HepG2 (cell line): ENCODE data around the gene BBS1. TPM values are rescaled to one million over a fixed set of nuclear protein-coding genes. Genes with fewer than 3 reads are reported as not detected.
A peak's percentile ranks its signal among the peaks of the same experiment; 100 is the strongest.

Source experiments
- FOXP1 ChIP-seq, 2 experiments: fragments of 450-650 bp in 1 of 2; IDR thresholded peaks; 2 replicates each; pipeline ENCODE4 v1.6.1; 2017 to 2018; ENCODE audit warnings: antibody characterized with exemption in 1 of 2
- GFI1 ChIP-seq: sonication (generic); formaldehyde crosslinking; IDR thresholded peaks from 2 replicates; pipeline ENCODE4 v1.5.0; 2020; ENCODE audit warnings: missing genetic modification reagents, mild to moderate bottlenecking, borderline replicate concordance
- KLF11 ChIP-seq: IDR thresholded peaks from 2 replicates; pipeline ENCODE4 v1.6.1; 2016; ENCODE audit warnings: missing compliant biosample characterization
- PHF20 ChIP-seq: sonication (generic); formaldehyde crosslinking; IDR thresholded peaks from 2 replicates; pipeline ENCODE4 v1.5.0; 2020; ENCODE audit warnings: mild to moderate bottlenecking, missing genetic modification reagents
- PTBP1 ChIP-seq: fragments of 200-400 bp; formaldehyde crosslinking; IDR thresholded peaks from 2 replicates; pipeline ENCODE4 v1.6.1; 2018; ENCODE audit warnings: low read length, low read depth; ENCODE audit not compliant: poor library complexity, severe bottlenecking
- RBM39 ChIP-seq: fragments of 200-400 bp; formaldehyde crosslinking; IDR thresholded peaks from one replicate; pipeline ENCODE4 v1.6.1; 2018; ENCODE audit warnings: antibody characterized with exemption, mild to moderate bottlenecking, low read depth, low read length; ENCODE audit not compliant: poor library complexity, severe bottlenecking
- REXO4 ChIP-seq: sonication (generic); formaldehyde crosslinking; IDR thresholded peaks from 2 replicates; pipeline ENCODE4 v1.8.0; 2022; ENCODE audit warnings: missing genetic modification reagents, mild to moderate bottlenecking, borderline replicate concordance
- SIN3A ChIP-seq: IDR thresholded peaks from 2 replicates; pipeline ENCODE4 v1.6.1; 2011; ENCODE audit warnings: low read depth, mild to moderate bottlenecking, control low read depth, low read length, borderline replicate concordance
- SOX13 ChIP-seq, 3 experiments: fragments of 450-650 bp in 1 of 3; sonication (generic) in 1 of 3; formaldehyde crosslinking in 1 of 3; IDR thresholded peaks in 2 of 3; conservative IDR thresholded peaks in 1 of 3; 2 replicates each; pipeline versions ENCODE4 v1.5.0 to v1.6.1; 2016 to 2020; ENCODE audit warnings: antibody characterized with exemption in 1 of 3, mild to moderate bottlenecking in 1 of 3, missing compliant biosample characterization in 1 of 3, missing genetic modification reagents in 1 of 3, moderate library complexity in 1 of 3
- TARDBP ChIP-seq: sonication (generic); formaldehyde crosslinking; IDR thresholded peaks from 2 replicates; pipeline ENCODE4 v1.8.0; 2022; ENCODE audit warnings: mild to moderate bottlenecking, missing genetic modification reagents
- THAP11 ChIP-seq: IDR thresholded peaks from 2 replicates; pipeline ENCODE4 v1.6.1; 2016; ENCODE audit warnings: missing biosample characterization, missing genetic modification reagents
- ZNF234 ChIP-seq: sonication (generic); formaldehyde crosslinking; conservative IDR thresholded peaks from 2 replicates; pipeline ENCODE4 v1.5.1; 2020; ENCODE audit warnings: mild to moderate bottlenecking, missing genetic modification reagents
- ZNF543 ChIP-seq: sonication (generic); formaldehyde crosslinking; IDR thresholded peaks from 2 replicates; pipeline ENCODE4 v1.4.0; 2020; ENCODE audit warnings: mild to moderate bottlenecking, missing genetic modification reagents
- ZNF615 ChIP-seq: sonication (generic); formaldehyde crosslinking; IDR thresholded peaks from 2 replicates; pipeline ENCODE4 v1.5.0; 2020; ENCODE audit warnings: mild to moderate bottlenecking, missing genetic modification reagents, borderline replicate concordance
- polyA plus RNA-seq, 8 experiments: library from polyadenylated mRNA; depleted of rRNA in 3 of 8; stranded (reverse) in 7 of 8; unstranded in 1 of 8; fragments of >200 nt; fragmentation: Illumina TruSeq in 4 of 8; extraction: Trizol in 4 of 8; gene quantifications; 2 replicates each; pipeline versions ENCODE4 v1.2.1 to v1.2.3, GENCODE V29; 2011 to 2016; ENCODE audit warnings: low read depth in 4 of 8, missing spikeins in 1 of 8, mixed read lengths in 1 of 8; ENCODE audit not compliant: insufficient read depth in 1 of 8
- total RNA-seq, 5 experiments: library from RNA; depleted of rRNA; stranded (reverse); fragments of >200 nt; fragmentation: Illumina TruSeq; extraction: Trizol; gene quantifications; 2 replicates each; pipeline ENCODE4 v1.2.3, GENCODE V29; 2016; ENCODE audit warnings: low read depth in 1 of 5
- TF ChIP-seq, protein P1 (sequence below): sonication (generic); formaldehyde crosslinking; IDR thresholded peaks from 2 replicates; pipeline ENCODE4 v1.4.0; 2020; ENCODE audit warnings: missing genetic modification reagents
- TF ChIP-seq, protein P2 (sequence below): sonication (generic); formaldehyde crosslinking; IDR thresholded peaks from 2 replicates; pipeline ENCODE4 v1.9.0; 2021; ENCODE audit warnings: mild to moderate bottlenecking, missing genetic modification reagents
- TF ChIP-seq, protein P3 (sequence below): sonication (generic); formaldehyde crosslinking; IDR thresholded peaks from 2 replicates; pipeline ENCODE4 v1.4.0; 2020; ENCODE audit warnings: mild to moderate bottlenecking, missing genetic modification reagents
- TF ChIP-seq, protein P4 (sequence below): sonication (generic); formaldehyde crosslinking; IDR thresholded peaks from 2 replicates; pipeline ENCODE4 v1.4.0; 2020; ENCODE audit warnings: missing genetic modification reagents

BBS1 gene
- total and polyA plus RNA-seq, 2 of the 13 experiments (the other 11 are each of a cell fraction or from before 2014, with no cell fraction given) = 11.7 to 14.1 TPM

DNA sequence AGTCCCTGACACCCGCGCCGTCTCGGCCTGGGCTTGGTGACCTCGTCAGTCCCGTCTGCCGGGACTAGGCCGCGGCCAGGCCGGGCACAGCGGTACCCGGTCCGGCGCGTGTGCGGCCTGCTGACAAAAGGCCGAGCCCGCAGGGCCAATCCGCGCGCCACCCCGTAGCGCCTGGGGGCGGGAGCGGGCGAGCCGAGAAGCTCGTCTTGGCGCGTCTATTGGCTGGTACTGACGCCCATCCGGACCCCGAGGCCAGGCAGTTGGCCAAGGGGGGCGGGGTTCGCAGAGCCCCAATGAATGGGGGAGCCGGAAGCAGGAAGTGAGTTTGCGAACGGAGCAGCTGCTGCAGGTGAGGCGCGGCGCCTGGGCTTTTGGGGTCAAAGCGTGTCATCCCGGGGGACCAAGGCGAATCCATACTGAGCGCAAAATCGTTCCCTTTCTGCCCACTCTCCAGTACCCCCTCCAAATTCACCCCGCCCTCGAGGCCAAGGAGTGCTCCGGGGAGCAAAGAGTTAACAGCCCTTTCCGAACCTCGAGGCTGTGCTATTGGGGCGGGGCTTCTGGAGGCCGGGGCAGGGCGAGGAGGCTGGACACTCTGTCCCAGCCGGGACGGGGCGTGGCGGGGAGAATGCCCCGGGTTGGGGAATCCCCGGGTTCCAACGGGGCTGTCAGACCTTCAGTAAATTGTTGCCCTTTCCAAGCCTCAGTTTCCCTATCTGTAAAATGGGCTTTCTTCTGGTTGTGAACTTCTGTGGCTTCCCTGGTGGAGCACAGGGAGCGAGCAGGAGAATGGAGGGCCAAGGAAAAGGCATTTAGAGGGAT lies 30.1 kb upstream of the BBS1 start, which contains the start of gene DPP3 (continued):
- TF ChIP-seq, protein P1, sequence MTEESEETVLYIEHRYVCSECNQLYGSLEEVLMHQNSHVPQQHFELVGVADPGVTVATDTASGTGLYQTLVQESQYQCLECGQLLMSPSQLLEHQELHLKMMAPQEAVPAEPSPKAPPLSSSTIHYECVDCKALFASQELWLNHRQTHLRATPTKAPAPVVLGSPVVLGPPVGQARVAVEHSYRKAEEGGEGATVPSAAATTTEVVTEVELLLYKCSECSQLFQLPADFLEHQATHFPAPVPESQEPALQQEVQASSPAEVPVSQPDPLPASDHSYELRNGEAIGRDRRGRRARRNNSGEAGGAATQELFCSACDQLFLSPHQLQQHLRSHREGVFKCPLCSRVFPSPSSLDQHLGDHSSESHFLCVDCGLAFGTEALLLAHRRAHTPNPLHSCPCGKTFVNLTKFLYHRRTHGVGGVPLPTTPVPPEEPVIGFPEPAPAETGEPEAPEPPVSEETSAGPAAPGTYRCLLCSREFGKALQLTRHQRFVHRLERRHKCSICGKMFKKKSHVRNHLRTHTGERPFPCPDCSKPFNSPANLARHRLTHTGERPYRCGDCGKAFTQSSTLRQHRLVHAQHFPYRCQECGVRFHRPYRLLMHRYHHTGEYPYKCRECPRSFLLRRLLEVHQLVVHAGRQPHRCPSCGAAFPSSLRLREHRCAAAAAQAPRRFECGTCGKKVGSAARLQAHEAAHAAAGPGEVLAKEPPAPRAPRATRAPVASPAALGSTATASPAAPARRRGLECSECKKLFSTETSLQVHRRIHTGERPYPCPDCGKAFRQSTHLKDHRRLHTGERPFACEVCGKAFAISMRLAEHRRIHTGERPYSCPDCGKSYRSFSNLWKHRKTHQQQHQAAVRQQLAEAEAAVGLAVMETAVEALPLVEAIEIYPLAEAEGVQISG = peak; percentile 51
- TF ChIP-seq SIN3A (peak; percentile 92), PTBP1 (no peak), PHF20 (CRISPR knock-in tag) (peak; percentile 92), SOX13 (IDR thresholded peaks at IDR 0.05) (no peak), SOX13 (CRISPR knock-in tag; conservative IDR thresholded peaks at IDR 0.05 in 1 of 2, IDR thresholded peaks at IDR 0.05 in 1 of 2) (peak in 1 of 2 experiments; percentile 17; a peak in 1 of 4 replicates), FOXP1 (IDR thresholded peaks at IDR 0.05) (no peak), FOXP1 (CRISPR knock-in tag; IDR thresholded peaks at IDR 0.05) (no peak), THAP11 (CRISPR knock-in tag) (peak; percentile 82), REXO4 (no peak), ZNF615 (no peak), ZNF543 (no peak), KLF11 (CRISPR knock-in tag) (no peak), RBM39 (no peak), GFI1 (peak; percentile 52; the same call in 1 of the 2 replicates), TARDBP (CRISPR knock-in tag) (no peak), ZNF234 (no peak)
- TF ChIP-seq, protein P2, sequence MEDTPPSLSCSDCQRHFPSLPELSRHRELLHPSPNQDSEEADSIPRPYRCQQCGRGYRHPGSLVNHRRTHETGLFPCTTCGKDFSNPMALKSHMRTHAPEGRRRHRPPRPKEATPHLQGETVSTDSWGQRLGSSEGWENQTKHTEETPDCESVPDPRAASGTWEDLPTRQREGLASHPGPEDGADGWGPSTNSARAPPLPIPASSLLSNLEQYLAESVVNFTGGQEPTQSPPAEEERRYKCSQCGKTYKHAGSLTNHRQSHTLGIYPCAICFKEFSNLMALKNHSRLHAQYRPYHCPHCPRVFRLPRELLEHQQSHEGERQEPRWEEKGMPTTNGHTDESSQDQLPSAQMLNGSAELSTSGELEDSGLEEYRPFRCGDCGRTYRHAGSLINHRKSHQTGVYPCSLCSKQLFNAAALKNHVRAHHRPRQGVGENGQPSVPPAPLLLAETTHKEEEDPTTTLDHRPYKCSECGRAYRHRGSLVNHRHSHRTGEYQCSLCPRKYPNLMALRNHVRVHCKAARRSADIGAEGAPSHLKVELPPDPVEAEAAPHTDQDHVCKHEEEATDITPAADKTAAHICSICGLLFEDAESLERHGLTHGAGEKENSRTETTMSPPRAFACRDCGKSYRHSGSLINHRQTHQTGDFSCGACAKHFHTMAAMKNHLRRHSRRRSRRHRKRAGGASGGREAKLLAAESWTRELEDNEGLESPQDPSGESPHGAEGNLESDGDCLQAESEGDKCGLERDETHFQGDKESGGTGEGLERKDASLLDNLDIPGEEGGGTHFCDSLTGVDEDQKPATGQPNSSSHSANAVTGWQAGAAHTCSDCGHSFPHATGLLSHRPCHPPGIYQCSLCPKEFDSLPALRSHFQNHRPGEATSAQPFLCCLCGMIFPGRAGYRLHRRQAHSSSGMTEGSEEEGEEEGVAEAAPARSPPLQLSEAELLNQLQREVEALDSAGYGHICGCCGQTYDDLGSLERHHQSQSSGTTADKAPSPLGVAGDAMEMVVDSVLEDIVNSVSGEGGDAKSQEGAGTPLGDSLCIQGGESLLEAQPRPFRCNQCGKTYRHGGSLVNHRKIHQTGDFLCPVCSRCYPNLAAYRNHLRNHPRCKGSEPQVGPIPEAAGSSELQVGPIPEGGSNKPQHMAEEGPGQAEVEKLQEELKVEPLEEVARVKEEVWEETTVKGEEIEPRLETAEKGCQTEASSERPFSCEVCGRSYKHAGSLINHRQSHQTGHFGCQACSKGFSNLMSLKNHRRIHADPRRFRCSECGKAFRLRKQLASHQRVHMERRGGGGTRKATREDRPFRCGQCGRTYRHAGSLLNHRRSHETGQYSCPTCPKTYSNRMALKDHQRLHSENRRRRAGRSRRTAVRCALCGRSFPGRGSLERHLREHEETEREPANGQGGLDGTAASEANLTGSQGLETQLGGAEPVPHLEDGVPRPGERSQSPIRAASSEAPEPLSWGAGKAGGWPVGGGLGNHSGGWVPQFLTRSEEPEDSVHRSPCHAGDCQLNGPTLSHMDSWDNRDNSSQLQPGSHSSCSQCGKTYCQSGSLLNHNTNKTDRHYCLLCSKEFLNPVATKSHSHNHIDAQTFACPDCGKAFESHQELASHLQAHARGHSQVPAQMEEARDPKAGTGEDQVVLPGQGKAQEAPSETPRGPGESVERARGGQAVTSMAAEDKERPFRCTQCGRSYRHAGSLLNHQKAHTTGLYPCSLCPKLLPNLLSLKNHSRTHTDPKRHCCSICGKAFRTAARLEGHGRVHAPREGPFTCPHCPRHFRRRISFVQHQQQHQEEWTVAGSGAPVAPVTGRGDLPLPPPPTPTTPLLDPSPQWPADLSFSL (CRISPR knock-in tag) = no peak
- TF ChIP-seq, protein P3, sequence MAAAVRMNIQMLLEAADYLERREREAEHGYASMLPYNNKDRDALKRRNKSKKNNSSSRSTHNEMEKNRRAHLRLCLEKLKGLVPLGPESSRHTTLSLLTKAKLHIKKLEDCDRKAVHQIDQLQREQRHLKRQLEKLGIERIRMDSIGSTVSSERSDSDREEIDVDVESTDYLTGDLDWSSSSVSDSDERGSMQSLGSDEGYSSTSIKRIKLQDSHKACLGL (CRISPR knock-in tag) = peak; percentile 94
- TF ChIP-seq, protein P4, sequence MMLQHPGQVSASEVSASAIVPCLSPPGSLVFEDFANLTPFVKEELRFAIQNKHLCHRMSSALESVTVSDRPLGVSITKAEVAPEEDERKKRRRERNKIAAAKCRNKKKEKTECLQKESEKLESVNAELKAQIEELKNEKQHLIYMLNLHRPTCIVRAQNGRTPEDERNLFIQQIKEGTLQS = no peak; the same call in 1 of the 2 replicates
